ENCODE data around the gene PRRT4. TPM values are rescaled to one million over a fixed set of nuclear protein-coding genes. Genes with fewer than 3 reads are reported as not detected.

Gene PRRT4
- total RNA-seq, 1 donor = not detected

GRCh38 chr7:128374041-128374440 lies 12.6 kb upstream of the PRRT4 start:
- no peak for TF ChIP-seq CTCF (IDR thresholded peaks at IDR 0.05; ENCODE audit: insufficient read depth, low read depth, low read length)
- H3K4me3 ChIP-seq (ENCODE audit: low read depth, low read length) = no peak overlapping the region
- no peak for DNase-seq (ENCODE audit: low read depth)

- no peak for TF ChIP-seq CTCF (IDR thresholded peaks at IDR 0.05; ENCODE audit: insufficient read depth, low read depth, low read length)
- H3K4me3 ChIP-seq (ENCODE audit: low read depth, low read length) = no peak overlapping the region
- DNase-seq (ENCODE audit: low read depth) = no peak
These were observed 12.1 kb upstream of the PRRT4 start for GRCh38 chr7:128373606-128374005.

- no peak for DNase-seq (ENCODE audit: low read depth)
- H3K4me3 ChIP-seq (ENCODE audit: low read depth, low read length) = no peak overlapping the region
- TF ChIP-seq CTCF (IDR thresholded peaks at IDR 0.05; ENCODE audit: insufficient read depth, low read depth, low read length) = no peak
These were observed 9.0 kb upstream of the PRRT4 start for GRCh38 chr7:128370491-128370890.

- TF ChIP-seq CTCF (IDR thresholded peaks at IDR 0.05; ENCODE audit: insufficient read depth, low read depth, low read length) = no peak
- no peak overlapping the region for H3K4me3 ChIP-seq (ENCODE audit: low read depth, low read length)
- DNase-seq (ENCODE audit: low read depth) = no peak
These were observed 5.5 kb upstream of the PRRT4 start for GRCh38 chr7:128366986-128367385.

GRCh38 chr7:128366300-128366699 lies 4.8 kb upstream of the PRRT4 start:
- no peak for DNase-seq (ENCODE audit: low read depth)
- no peak for TF ChIP-seq CTCF (IDR thresholded peaks at IDR 0.05; ENCODE audit: insufficient read depth, low read depth, low read length)
- no peak overlapping the region for H3K4me3 ChIP-seq (ENCODE audit: low read depth, low read length)

GRCh38 chr7:128365432-128365831 lies 3.9 kb upstream of the PRRT4 start:
- H3K4me3 ChIP-seq (ENCODE audit: low read depth, low read length) = no peak overlapping the region
- no peak for DNase-seq (ENCODE audit: low read depth)
- no peak for TF ChIP-seq CTCF (IDR thresholded peaks at IDR 0.05; ENCODE audit: insufficient read depth, low read depth, low read length)

GRCh38 chr7:128364166-128364870 lies 2.8 kb upstream of the PRRT4 start:
- DNase-seq (ENCODE audit: low read depth) = no peak
- no peak overlapping the region for H3K4me3 ChIP-seq (ENCODE audit: low read depth, low read length)
- no peak for TF ChIP-seq CTCF (IDR thresholded peaks at IDR 0.05; ENCODE audit: insufficient read depth, low read depth, low read length)

Measured in fibroblast of villous mesenchyme (primary cell).